GM23338 (cell line): ENCODE measurements around the gene HSPB8.

Source experiments
- CTCF ChIP-seq, 2 experiments: fragments of 200-600 bp in 1 of 2; sonication (generic) in 1 of 2; conservative IDR thresholded peaks; 2 replicates each; pipeline versions ENCODE4 v1.5.1 to v1.6.1; 2016 to 2017; ENCODE audit warnings: antibody characterized with exemption in 2 of 2, low read depth in 2 of 2, mild to moderate bottlenecking in 2 of 2, moderate library complexity in 1 of 2
- ETS1 ChIP-seq: IDR thresholded peaks from 2 replicates; pipeline ENCODE4 v1.6.1; 2016; ENCODE audit warnings: antibody characterized with exemption
- EZH2phosphoT487 ChIP-seq: fragments of 200-600 bp; sonication (generic); IDR thresholded peaks from one replicate; pipeline ENCODE4 v1.8.1; 2018; ENCODE audit warnings: antibody characterized with exemption; ENCODE audit not compliant: unreplicated experiment
- ZNF462 ChIP-seq: fragments of 250-450 bp; sonication (Bioruptor Pico); IDR thresholded peaks from 2 replicates; pipeline ENCODE4 v1.5.0; 2020; ENCODE audit warnings: mild to moderate bottlenecking, moderate library complexity

- TF ChIP-seq CTCF (conservative IDR thresholded peaks at IDR 0.05; ENCODE audit: low read depth in 2 of 2) (no peak), ZNF462 (CRISPR knock-in tag) (no peak), ETS1 (no peak), EZH2phosphoT487 (no peak)
Measured at GRCh38 chr12:119183942-119184695, 5.4 kb downstream of the HSPB8 start.
